Panc1 (cell line): ENCODE data around the gene C2orf80. TPM values are rescaled to one million over a fixed set of nuclear protein-coding genes. Genes with fewer than 3 reads are reported as not detected.

ENCODE experiments used
- ATAC-seq: fragments of 200-7000 bp; cut with Tn5 transposase; 2 replicates; pipeline ENCODE4 v1.9.1; 2020; ENCODE audit warnings: mild to moderate bottlenecking, moderate library complexity
- BruUV-seq: library from RNA; stranded (reverse); fragments of 400-500 nt; replicated peaks from 2 replicates; lab custom pipeline; 2021; lab: Mats Ljungman, UMichigan
- CTCF ChIA-PET: fragments of 300-600 bp; sonication (Branson Sonifier 250); formaldehyde crosslinking; loops from one replicate; lab custom pipeline; 2022; ENCODE audit warnings: antibody characterized with exemption; lab: Charles Lee
- POLR2A ChIA-PET: fragments of 300-600 bp; sonication (Branson Sonifier 250); formaldehyde crosslinking; loops from one replicate; lab custom pipeline; 2022; ENCODE audit warnings: antibody characterized with exemption; lab: Charles Lee
- DNase-seq: peaks from one replicate; pipeline ENCODE4 v3.0.0-alpha.2; 2010; ENCODE audit warnings: low read depth, low spot score
- H3K27ac ChIP-seq: 2 replicates; pipeline ENCODE4 v1.5.1; 2011; ENCODE audit warnings: mild to moderate bottlenecking, low read length, inconsistent platforms
- H3K27me3 ChIP-seq: fragments of 200-500 bp; sonication (Bioruptor generic); 2 replicates; pipeline ENCODE4 v1.6.0; 2014; ENCODE audit warnings: low read length, inconsistent platforms; ENCODE audit not compliant: control insufficient read depth, insufficient read depth
- H3K36me3 ChIP-seq: fragments of 200-500 bp; sonication (Bioruptor generic); 2 replicates; pipeline ENCODE4 v1.5.1; 2014; ENCODE audit warnings: inconsistent platforms, mild to moderate bottlenecking, low read length, moderate library complexity; ENCODE audit not compliant: control insufficient read depth, insufficient read depth
- H3K4me1 ChIP-seq: 2 replicates; pipeline ENCODE4 v1.5.1; 2011; ENCODE audit warnings: inconsistent platforms, mild to moderate bottlenecking, low read length, moderate library complexity; ENCODE audit not compliant: control insufficient read depth, insufficient read depth
- H3K4me3 ChIP-seq, 2 experiments: 2 replicates each; pipeline ENCODE4 v1.5.1; 2011 to 2012; ENCODE audit warnings: low read depth in 2 of 2, low read length in 2 of 2, mild to moderate bottlenecking in 2 of 2, inconsistent platforms in 1 of 2, moderate library complexity in 1 of 2
- H3K9me3 ChIP-seq: fragments of 200-500 bp; sonication (Bioruptor generic); 2 replicates; pipeline ENCODE4 v1.5.1; 2014; ENCODE audit warnings: low read depth, mild to moderate bottlenecking, inconsistent platforms, low read length, moderate library complexity; ENCODE audit not compliant: control insufficient read depth, insufficient read depth
- POLR2AphosphoS5 ChIP-seq: IDR thresholded peaks from 2 replicates; pipeline ENCODE4 v1.6.1; 2012; ENCODE audit warnings: mild to moderate bottlenecking, low read depth, low read length, moderate library complexity
- SIN3A ChIP-seq: IDR thresholded peaks from 2 replicates; pipeline ENCODE4 v1.6.1; 2012; ENCODE audit warnings: low read depth, mild to moderate bottlenecking, low read length, moderate library complexity, borderline replicate concordance; ENCODE audit not compliant: insufficient read depth
- TCF7L2 ChIP-seq: IDR thresholded peaks from 2 replicates; pipeline ENCODE4 v1.6.1; 2011; ENCODE audit warnings: mild to moderate bottlenecking, low read depth, low read length, inconsistent platforms
- in situ Hi-C: cut with HindIII; loops from 2 replicates; pipeline ENCODE4 v1.10.0; 2016; ENCODE audit warnings: low sequenced_read_pairs, low pct_unique_long_range_greater_than_20kb
- intact Hi-C: fragments of 100-400 bp; cut with micrococcal nuclease; formaldehyde crosslinking; loops from one replicate; pipeline ENCODE4 v1.10.0; 2022; ENCODE audit not compliant: unreplicated experiment
- total RNA-seq: library from RNA; stranded (reverse); gene quantifications from one replicate; pipeline ENCODE4 v1.2.1, GENCODE V29; 2021; ENCODE audit not compliant: unreplicated experiment
- TF ChIP-seq, protein P1 (sequence below): fragments of 450-650 bp; IDR thresholded peaks from 2 replicates; pipeline ENCODE4 v1.5.1; 2017; ENCODE audit warnings: mild to moderate bottlenecking
- TF ChIP-seq, protein P2 (sequence below), 2 experiments: IDR thresholded peaks; 2 replicates each; pipeline ENCODE4 v1.6.1; 2011 to 2012; ENCODE audit warnings: low read depth in 2 of 2, control low read depth in 1 of 2, low read length in 1 of 2, mild to moderate bottlenecking in 1 of 2, moderate library complexity in 1 of 2; ENCODE audit not compliant: insufficient read depth in 1 of 2

C2orf80 gene
- total RNA-seq, 1 experiment from 2014 or later, result not detected

DNA sequence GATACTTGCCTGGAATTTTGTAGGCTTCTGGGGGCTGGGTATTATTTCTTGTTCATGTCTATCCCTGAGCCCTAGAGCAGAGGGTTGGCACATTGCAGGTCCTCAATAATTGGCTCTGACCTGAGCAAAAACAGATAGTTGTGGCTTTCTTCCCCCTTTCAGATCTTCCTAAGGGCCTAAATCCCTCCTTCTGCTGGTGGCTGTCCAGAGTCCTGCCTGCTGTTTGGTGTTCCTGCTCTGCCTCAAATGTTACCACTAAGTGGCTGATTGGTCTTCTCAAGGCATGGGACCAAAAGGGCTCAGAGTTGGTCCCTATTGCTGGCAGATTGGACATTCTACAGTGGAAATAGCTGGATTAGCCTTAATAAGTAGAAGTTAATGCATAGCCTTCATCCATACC is 42.8 kb downstream of the C2orf80 start:
- ATAC-seq (no peak), DNase-seq (no peak)
- Histone ChIP-seq H3K9me3 (no peaks in the 10 kb centered on the region), H3K36me3 (no peaks in the 10 kb centered on the region), H3K4me3 (no peak overlapping the region), H3K27me3 (no peaks in the 10 kb centered on the region), H3K27ac (no peak overlapping the region), H3K4me1 (no peaks in the 10 kb centered on the region)
- in situ Hi-C loops, result no loop called here
- POLR2A ChIA-PET, result no interaction called here
- TF ChIP-seq SIN3A, result no peak
- no peak for TF ChIP-seq POLR2AphosphoS5
- TF ChIP-seq, protein P1, sequence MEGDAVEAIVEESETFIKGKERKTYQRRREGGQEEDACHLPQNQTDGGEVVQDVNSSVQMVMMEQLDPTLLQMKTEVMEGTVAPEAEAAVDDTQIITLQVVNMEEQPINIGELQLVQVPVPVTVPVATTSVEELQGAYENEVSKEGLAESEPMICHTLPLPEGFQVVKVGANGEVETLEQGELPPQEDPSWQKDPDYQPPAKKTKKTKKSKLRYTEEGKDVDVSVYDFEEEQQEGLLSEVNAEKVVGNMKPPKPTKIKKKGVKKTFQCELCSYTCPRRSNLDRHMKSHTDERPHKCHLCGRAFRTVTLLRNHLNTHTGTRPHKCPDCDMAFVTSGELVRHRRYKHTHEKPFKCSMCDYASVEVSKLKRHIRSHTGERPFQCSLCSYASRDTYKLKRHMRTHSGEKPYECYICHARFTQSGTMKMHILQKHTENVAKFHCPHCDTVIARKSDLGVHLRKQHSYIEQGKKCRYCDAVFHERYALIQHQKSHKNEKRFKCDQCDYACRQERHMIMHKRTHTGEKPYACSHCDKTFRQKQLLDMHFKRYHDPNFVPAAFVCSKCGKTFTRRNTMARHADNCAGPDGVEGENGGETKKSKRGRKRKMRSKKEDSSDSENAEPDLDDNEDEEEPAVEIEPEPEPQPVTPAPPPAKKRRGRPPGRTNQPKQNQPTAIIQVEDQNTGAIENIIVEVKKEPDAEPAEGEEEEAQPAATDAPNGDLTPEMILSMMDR, result no peak
- TF ChIP-seq, protein P2, sequence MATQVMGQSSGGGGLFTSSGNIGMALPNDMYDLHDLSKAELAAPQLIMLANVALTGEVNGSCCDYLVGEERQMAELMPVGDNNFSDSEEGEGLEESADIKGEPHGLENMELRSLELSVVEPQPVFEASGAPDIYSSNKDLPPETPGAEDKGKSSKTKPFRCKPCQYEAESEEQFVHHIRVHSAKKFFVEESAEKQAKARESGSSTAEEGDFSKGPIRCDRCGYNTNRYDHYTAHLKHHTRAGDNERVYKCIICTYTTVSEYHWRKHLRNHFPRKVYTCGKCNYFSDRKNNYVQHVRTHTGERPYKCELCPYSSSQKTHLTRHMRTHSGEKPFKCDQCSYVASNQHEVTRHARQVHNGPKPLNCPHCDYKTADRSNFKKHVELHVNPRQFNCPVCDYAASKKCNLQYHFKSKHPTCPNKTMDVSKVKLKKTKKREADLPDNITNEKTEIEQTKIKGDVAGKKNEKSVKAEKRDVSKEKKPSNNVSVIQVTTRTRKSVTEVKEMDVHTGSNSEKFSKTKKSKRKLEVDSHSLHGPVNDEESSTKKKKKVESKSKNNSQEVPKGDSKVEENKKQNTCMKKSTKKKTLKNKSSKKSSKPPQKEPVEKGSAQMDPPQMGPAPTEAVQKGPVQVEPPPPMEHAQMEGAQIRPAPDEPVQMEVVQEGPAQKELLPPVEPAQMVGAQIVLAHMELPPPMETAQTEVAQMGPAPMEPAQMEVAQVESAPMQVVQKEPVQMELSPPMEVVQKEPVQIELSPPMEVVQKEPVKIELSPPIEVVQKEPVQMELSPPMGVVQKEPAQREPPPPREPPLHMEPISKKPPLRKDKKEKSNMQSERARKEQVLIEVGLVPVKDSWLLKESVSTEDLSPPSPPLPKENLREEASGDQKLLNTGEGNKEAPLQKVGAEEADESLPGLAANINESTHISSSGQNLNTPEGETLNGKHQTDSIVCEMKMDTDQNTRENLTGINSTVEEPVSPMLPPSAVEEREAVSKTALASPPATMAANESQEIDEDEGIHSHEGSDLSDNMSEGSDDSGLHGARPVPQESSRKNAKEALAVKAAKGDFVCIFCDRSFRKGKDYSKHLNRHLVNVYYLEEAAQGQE (IDR thresholded peaks at IDR 0.05; ENCODE audit: insufficient read depth in 1 of 2, low read depth in 2 of 2, low read length in 1 of 2), result no peak
- no peak for TF ChIP-seq TCF7L2
- intact Hi-C loops, result no loop called here
- BruUV-seq, result no TSS peak
- CTCF ChIA-PET, result interaction anchor here (1.3 kb wide), 1 partner anchor 45 kb away, joined by 16 read pairs; no protein-coding TSS in a partner anchor

DNA sequence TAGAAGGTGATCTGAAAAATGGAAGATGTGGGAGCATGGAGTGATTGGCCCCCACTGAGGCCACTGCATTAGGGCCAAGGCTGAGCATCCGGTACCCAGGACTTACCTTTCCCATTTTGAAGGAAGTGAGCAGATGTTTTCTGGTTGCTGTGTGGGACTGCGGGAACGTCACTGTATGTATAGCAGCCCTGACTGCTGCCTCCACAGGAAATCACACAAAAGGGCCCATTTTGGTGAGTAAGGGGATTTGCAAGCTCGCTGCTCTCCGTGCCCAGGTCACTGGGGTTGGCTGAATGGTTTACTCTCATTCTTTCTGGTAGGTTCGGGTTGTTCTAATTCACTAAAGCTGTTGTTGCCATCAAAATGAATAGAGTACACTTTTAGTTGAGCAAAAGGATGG is 43.8 kb downstream of the C2orf80 start, which contains the start of gene CRYGB:
TSS of gene CRYGB (minus strand) at position 153 of the 400 bp plus-strand sequence. CDS start at position 115, 38 bp downstream.
- no TSS peak for BruUV-seq
- TF ChIP-seq SIN3A (no peak), TCF7L2 (no peak), POLR2AphosphoS5 (no peak)
- TF ChIP-seq, protein P2 (IDR thresholded peaks at IDR 0.05; ENCODE audit: insufficient read depth in 1 of 2, low read depth in 2 of 2, low read length in 1 of 2), result no peak
- TF ChIP-seq, protein P1, result no peak
- H3K36me3 ChIP-seq, result no peaks in the 10 kb centered on the region
- no peaks in the 10 kb centered on the region for H3K27me3 ChIP-seq
- no peaks in the 10 kb centered on the region for H3K4me1 ChIP-seq
- no peaks in the 10 kb centered on the region for H3K9me3 ChIP-seq
- DNase-seq, result no peak
- no peak within 1 kb of the TSS for H3K27ac ChIP-seq
- ChIA-PET POLR2A (no interaction called here), CTCF (interaction anchor here (0.7 to 1.3 kb wide), 2 partner anchors 13 to 44 kb away, joined by 10 to 16 read pairs; no protein-coding TSS in a partner anchor)
- intact Hi-C loops, result no loop called here
- no peak within 1 kb of the TSS for H3K4me3 ChIP-seq
- ATAC-seq, result no peak
- in situ Hi-C loops, result no loop called here
